GM12892 (cell line): Measurements from ENCODE around the gene UNC80.
A peak's percentile ranks its signal among the peaks of the same experiment; 100 is the strongest.

Experiments used
- DNase-seq: peaks from one replicate; pipeline ENCODE4 v3.0.0; 2011; ENCODE audit not compliant: insufficient read length
- FAIRE-seq: peaks from 2 replicates; lab custom pipeline; 2011; peaks lifted over from hg19 to GRCh38; lab: Jason Lieb, UNC
- POLR2A ChIP-seq: IDR thresholded peaks from 2 replicates; pipeline ENCODE4 v1.6.1; 2011; ENCODE audit warnings: low read depth, low read length, control low read depth
- POLR2AphosphoS5 ChIP-seq: IDR thresholded peaks from 2 replicates; pipeline ENCODE4 v1.6.1; 2011; ENCODE audit warnings: low read depth, low read length, control low read depth
- TAF1 ChIP-seq: IDR thresholded peaks from 2 replicates; pipeline ENCODE4 v1.6.1; 2011; ENCODE audit warnings: low read depth, mild to moderate bottlenecking, control low read depth, low read length, borderline replicate concordance

Gene UNC80

GRCh38 chr2:210004881-210005280 lies 233.2 kb downstream of the UNC80 start:
- TF ChIP-seq TAF1 (no peak), POLR2A (no peak), POLR2AphosphoS5 (no peak)
- DNase-seq (no peak), FAIRE-seq (no peak)

- TF ChIP-seq POLR2AphosphoS5 (no peak), TAF1 (no peak), POLR2A (no peak)
- DNase-seq (no peak), FAIRE-seq (no peak)
These were observed 236.3 kb downstream of the UNC80 start for GRCh38 chr2:210007895-210008294.

- FAIRE-seq (no peak), DNase-seq (no peak)
- TF ChIP-seq POLR2AphosphoS5 (no peak), TAF1 (no peak), POLR2A (no peak)
These were observed 237.5 kb downstream of the UNC80 start for GRCh38 chr2:210009126-210009525.

GRCh38 chr2:210009896-210010295 lies 238.3 kb downstream of the UNC80 start:
- no peak for FAIRE-seq
- no peak for TF ChIP-seq POLR2AphosphoS5
- DNase-seq: no peak

- no peak for TF ChIP-seq TAF1
- TF ChIP-seq POLR2AphosphoS5: no peak
- TF ChIP-seq POLR2A: no peak
- FAIRE-seq (no peak), DNase-seq (no peak)
These were observed 248.5 kb downstream of the UNC80 start for GRCh38 chr2:210020138-210020537.

GRCh38 chr2:210022824-210023223 lies 251.2 kb downstream of the UNC80 start:
- no peak for DNase-seq
- TF ChIP-seq POLR2AphosphoS5: no peak
- no peak for TF ChIP-seq POLR2A
- no peak for TF ChIP-seq TAF1
- no peak for FAIRE-seq

GRCh38 chr2:210027608-210028007 lies 256.0 kb downstream of the UNC80 start:
- TF ChIP-seq POLR2A (no peak), POLR2AphosphoS5 (no peak), TAF1 (no peak)
- DNase-seq (no peak), FAIRE-seq (no peak)

GRCh38 chr2:210028178-210028577 lies 256.5 kb downstream of the UNC80 start:
- TF ChIP-seq POLR2A (no peak), POLR2AphosphoS5 (0 out of 2 replicates have a peak, but pooled peaks have one; percentile 28)
- no peak for DNase-seq
- FAIRE-seq: peak; percentile 61

GRCh38 chr2:210034087-210034683 lies 262.6 kb downstream of the UNC80 start:
- FAIRE-seq: no peak
- no peak for DNase-seq
- no peak for TF ChIP-seq POLR2A

- TF ChIP-seq TAF1 (no peak), POLR2AphosphoS5 (no peak), POLR2A (no peak)
- FAIRE-seq (no peak), DNase-seq (no peak)
These were observed 264.0 kb downstream of the UNC80 start for GRCh38 chr2:210035679-210036078.

GRCh38 chr2:210038078-210038477 lies 266.4 kb downstream of the UNC80 start:
- no peak for DNase-seq
- TF ChIP-seq TAF1: no peak
- TF ChIP-seq POLR2AphosphoS5: no peak
- TF ChIP-seq POLR2A: no peak
- no peak for FAIRE-seq

- DNase-seq: no peak
- TF ChIP-seq TAF1 (no peak), POLR2A (no peak), POLR2AphosphoS5 (no peak)
- no peak for FAIRE-seq
These were observed 275.3 kb downstream of the UNC80 start for GRCh38 chr2:210046851-210047500.
